Measurements from ENCODE around the gene GNAI2.

The GNAI2 gene

GRCh38 chr3:50192689-50193141 is 43.3 kb upstream of the GNAI2 start:
- H3K9me2 ChIP-seq (replicated peaks; ENCODE audit: control insufficient read depth, low read length): no peaks in the 10 kb centered on the region
- no peaks in the 10 kb centered on the region for H3K9me3 ChIP-seq (ENCODE audit: control insufficient read depth, insufficient read depth, low read length)
- H3K4me3 ChIP-seq (ENCODE audit: low read length): no peak overlapping the region
- TF ChIP-seq EZH2phosphoT487 (IDR thresholded peaks at IDR 0.05; ENCODE audit: borderline replicate concordance, low read length) (no peak), CTCF (IDR thresholded peaks at IDR 0.05; ENCODE audit: low read depth, low read length, poor library complexity, severe bottlenecking) (peak; percentile 93)
- H4K20me1 ChIP-seq (ENCODE audit: control insufficient read depth, insufficient read depth, low read depth, low read length): no peaks in the 10 kb centered on the region
- H3K79me2 ChIP-seq (ENCODE audit: control insufficient read depth, low read length): no peaks in the 10 kb centered on the region
- no peak overlapping the region for H3K4me2 ChIP-seq (ENCODE audit: low read length)
- H3K4me1 ChIP-seq (ENCODE audit: control insufficient read depth, low read length): peaks cover 14% of the 10 kb centered on the region
- H3K27ac ChIP-seq (ENCODE audit: low read depth, low read length): no peak overlapping the region
- no peaks in the 10 kb centered on the region for H3K36me3 ChIP-seq (ENCODE audit: control insufficient read depth, low read length)
- H3F3A ChIP-seq (ENCODE audit: control insufficient read depth, insufficient read depth): no peaks in the 10 kb centered on the region
- H3K27me3 ChIP-seq (ENCODE audit: control insufficient read depth, low read length): peaks cover 18% of the 10 kb centered on the region; the same call in 1 of the 2 replicates

GRCh38 chr3:50193286-50193685 is 42.7 kb upstream of the GNAI2 start:
- no peak overlapping the region for H3K4me2 ChIP-seq (ENCODE audit: low read length)
- no peaks in the 10 kb centered on the region for H3K36me3 ChIP-seq (ENCODE audit: control insufficient read depth, low read length)
- peaks cover 14% of the 10 kb centered on the region for H3K4me1 ChIP-seq (ENCODE audit: control insufficient read depth, low read length)

GRCh38 chr3:50193746-50194127 is 42.3 kb upstream of the GNAI2 start:
- peaks cover 18% of the 10 kb centered on the region; the same call in 1 of the 2 replicates for H3K27me3 ChIP-seq (ENCODE audit: control insufficient read depth, low read length)
- H3K4me2 ChIP-seq (ENCODE audit: low read length): no peak overlapping the region
- no peak overlapping the region for H3K4me3 ChIP-seq (ENCODE audit: low read length)
- no peaks in the 10 kb centered on the region for H4K20me1 ChIP-seq (ENCODE audit: control insufficient read depth, insufficient read depth, low read depth, low read length)
- H3K9me3 ChIP-seq (ENCODE audit: control insufficient read depth, insufficient read depth, low read length): no peaks in the 10 kb centered on the region
- TF ChIP-seq EZH2phosphoT487 (IDR thresholded peaks at IDR 0.05; ENCODE audit: borderline replicate concordance, low read length) (no peak), CTCF (IDR thresholded peaks at IDR 0.05; ENCODE audit: low read depth, low read length, poor library complexity, severe bottlenecking) (no peak)
- no peaks in the 10 kb centered on the region for H3K9me2 ChIP-seq (replicated peaks; ENCODE audit: control insufficient read depth, low read length)
- H3F3A ChIP-seq (ENCODE audit: control insufficient read depth, insufficient read depth): no peaks in the 10 kb centered on the region
- no peaks in the 10 kb centered on the region for H3K79me2 ChIP-seq (ENCODE audit: control insufficient read depth, low read length)
- no peaks in the 10 kb centered on the region for H3K36me3 ChIP-seq (ENCODE audit: control insufficient read depth, low read length)
- H3K4me1 ChIP-seq (ENCODE audit: control insufficient read depth, low read length): peaks cover 14% of the 10 kb centered on the region
- H3K27ac ChIP-seq (ENCODE audit: low read depth, low read length): no peak overlapping the region

More at GRCh38 chr3:50193286-50193685, 42.7 kb upstream of the GNAI2 start:
- H3K9me3 ChIP-seq (ENCODE audit: control insufficient read depth, insufficient read depth, low read length): no peaks in the 10 kb centered on the region
- no peaks in the 10 kb centered on the region for H3K79me2 ChIP-seq (ENCODE audit: control insufficient read depth, low read length)
- H3K27me3 ChIP-seq (ENCODE audit: control insufficient read depth, low read length): peaks cover 18% of the 10 kb centered on the region; the same call in 1 of the 2 replicates
- H3K4me3 ChIP-seq (ENCODE audit: low read length): no peak overlapping the region
- TF ChIP-seq CTCF (IDR thresholded peaks at IDR 0.05; ENCODE audit: low read depth, low read length, poor library complexity, severe bottlenecking) (no peak), EZH2phosphoT487 (IDR thresholded peaks at IDR 0.05; ENCODE audit: borderline replicate concordance, low read length) (no peak)
- H3K9me2 ChIP-seq (replicated peaks; ENCODE audit: control insufficient read depth, low read length): no peaks in the 10 kb centered on the region
- H3K27ac ChIP-seq (ENCODE audit: low read depth, low read length): no peak overlapping the region
- no peaks in the 10 kb centered on the region for H3F3A ChIP-seq (ENCODE audit: control insufficient read depth, insufficient read depth)
- no peaks in the 10 kb centered on the region for H4K20me1 ChIP-seq (ENCODE audit: control insufficient read depth, insufficient read depth, low read depth, low read length)
